Kidney (tissue), 14 donors: ENCODE measurements around the gene RNF149. TPM values are rescaled to one million over a fixed set of nuclear protein-coding genes. Genes with fewer than 3 reads are reported as not detected.
"Not testable (repeated sequence)": the region's sequence is repeated elsewhere in the genome, so short reads cannot be mapped to it uniquely, and the experiment has no call there.

Experiments
- DNase-seq, 5 donors: peaks; one replicate each; pipeline ENCODE4 v3.0.0-alpha.2; 2013 to 2020
- FAIRE-seq: peaks from 2 replicates; lab custom pipeline; 2012; peaks lifted over from hg19 to GRCh38; lab: Jason Lieb, UNC
- H3K27ac ChIP-seq, 2 donors: one replicate each; pipeline ENCODE4 v1.7.0; 2013; ENCODE audit warnings: low read depth in 2 of 2, low read length in 2 of 2, inconsistent platforms in 1 of 2
- H3K27me3 ChIP-seq: one replicate; pipeline ENCODE4 v1.7.1; 2013; ENCODE audit warnings: low read length, inconsistent platforms; ENCODE audit not compliant: control insufficient read depth, insufficient read depth
- H3K36me3 ChIP-seq, 3 donors: one replicate each; pipeline versions ENCODE4 v1.7.0 to v1.7.1; 2013; ENCODE audit warnings: low read length in 3 of 3, control low read depth in 1 of 3, inconsistent platforms in 1 of 3; ENCODE audit not compliant: insufficient read depth in 3 of 3, control insufficient read depth in 2 of 3
- H3K4me1 ChIP-seq, 3 donors: one replicate each; pipeline versions ENCODE4 v1.7.0 to v1.7.1; 2013; ENCODE audit warnings: low read length in 3 of 3, inconsistent platforms in 1 of 3, low read depth in 1 of 3; ENCODE audit not compliant: control insufficient read depth in 2 of 3, insufficient read depth in 2 of 3
- H3K4me3 ChIP-seq, 3 donors: one replicate each; pipeline versions ENCODE4 v1.7.0 to v1.8.1; 2013; ENCODE audit warnings: low read length in 3 of 3, control low read depth in 1 of 3, inconsistent platforms in 1 of 3
- H3K9ac ChIP-seq, 3 donors: one replicate each; pipeline versions ENCODE4 v1.7.0 to v1.7.1; 2013; ENCODE audit warnings: low read length in 3 of 3, control low read depth in 1 of 3, inconsistent platforms in 1 of 3
- H3K9me3 ChIP-seq, 3 donors: one replicate each; pipeline versions ENCODE4 v1.7.0 to v1.7.1; 2013; ENCODE audit warnings: low read length in 3 of 3, control low read depth in 1 of 3, inconsistent platforms in 1 of 3; ENCODE audit not compliant: control insufficient read depth in 2 of 3, insufficient read depth in 1 of 3
- intact Hi-C: fragments of 100-400 bp; cut with DNase I; formaldehyde crosslinking; loops from one replicate; pipeline ENCODE4 v1.11.1; 2022
- polyA plus RNA-seq: library from polyadenylated mRNA; stranded (reverse); fragments of 350-450 nt; fragmentation: Illumina TruSeq; extraction: RNeasy Lipid Tissue Mini Kit (QIAGEN cat#74804); gene quantifications from one replicate; pipeline ENCODE4 v1.2.3, GENCODE V29; 2014; ENCODE audit warnings: low read depth, low replicate concordance; ENCODE audit not compliant: insufficient read depth
- total RNA-seq: library from RNA; stranded (reverse); fragmentation: NEBNext Ultra II Directional; extraction: Animal tissue kit (Norgen Biotek cat#: 25700); gene quantifications from one replicate; pipeline ENCODE4 v1.2.1, GENCODE V29; 2021
- TF ChIP-seq, protein P1 (sequence below): IDR thresholded peaks from 3 replicates; pipeline ENCODE4 v1.5.1; 2012; ENCODE audit warnings: mild to moderate bottlenecking, moderate library complexity, borderline replicate concordance; ENCODE audit not compliant: insufficient read depth; ENCODE audit errors: extremely low read depth
- donor health status: control.
- donor health status: control.
- donor health status: control.
- donor health status: control.
- donor health status: control.
- donor health status: DM: yes; HTN: yes; CAD: no.
- donor health status: Normal renal cell carcinoma (clear cell type).

RNF149 gene
- total and polyA plus RNA-seq, 2 donors from 2014 or later = 30.1 to 75.8 TPM

DNA sequence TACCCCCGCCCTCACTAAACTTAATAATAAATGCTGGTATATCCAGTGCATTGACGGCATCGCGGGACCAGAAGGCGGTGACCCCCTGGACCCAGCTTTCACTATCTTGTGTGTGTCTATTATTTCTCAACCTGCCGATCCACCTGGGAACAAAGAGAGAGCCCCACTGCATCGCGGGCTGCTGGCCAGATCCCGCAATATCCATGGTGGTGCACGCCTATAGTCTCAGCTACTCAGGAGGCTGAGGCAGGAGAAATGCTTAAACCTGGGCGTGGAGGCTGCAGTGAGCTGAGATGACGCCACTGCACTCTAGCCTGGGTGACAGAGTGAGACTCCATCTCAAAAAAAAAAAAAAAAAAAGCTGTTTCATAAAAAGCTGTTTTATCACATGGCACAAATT is 63.6 kb downstream of the RNF149 start:
- H3K4me1 ChIP-seq, H3K9me3 ChIP-seq, H3K36me3 ChIP-seq, H3K27me3 ChIP-seq, H3K9ac ChIP-seq, H3K4me3 ChIP-seq, DNase-seq, H3K27ac ChIP-seq, intact Hi-C loops, FAIRE-seq: not testable (repeated sequence)

DNA sequence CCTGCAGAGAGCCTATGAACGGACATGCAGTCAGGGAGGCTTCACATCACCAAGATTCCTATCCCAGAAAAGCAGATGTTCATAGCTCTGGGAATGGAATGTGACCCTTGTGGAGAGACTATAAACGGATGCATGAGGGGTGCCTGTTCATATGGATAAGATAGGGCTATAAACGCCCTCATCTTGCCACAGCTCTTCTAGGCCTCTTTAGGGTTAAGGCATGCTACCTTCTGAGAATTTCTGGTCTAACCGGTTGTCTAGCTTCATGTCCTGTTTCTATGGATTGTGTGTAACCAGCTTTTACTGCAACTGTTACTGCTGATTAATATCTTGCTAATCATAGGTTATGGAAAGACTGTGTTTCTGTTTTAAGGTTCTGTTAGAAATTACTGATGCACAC is 64.1 kb downstream of the RNF149 start:
- H3K4me1 ChIP-seq, intact Hi-C loops: not testable (repeated sequence)

DNA sequence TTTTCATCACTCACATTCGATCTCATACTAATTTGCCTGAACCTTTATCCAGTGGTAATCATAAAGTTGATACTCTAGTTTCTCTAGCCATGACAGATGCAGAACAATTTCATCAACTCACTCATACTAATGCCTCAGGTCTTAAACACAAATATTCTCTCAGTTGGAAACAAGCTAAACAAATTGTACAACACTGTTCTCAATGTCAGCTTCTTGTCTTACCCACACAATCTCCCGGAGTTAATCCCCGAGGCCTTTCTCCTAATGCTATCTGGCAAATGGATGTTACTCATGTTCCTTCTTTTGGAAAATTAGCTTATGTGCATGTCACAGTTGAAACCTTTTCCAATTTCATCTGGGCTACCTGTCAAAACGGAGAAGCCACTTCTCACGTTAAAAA is 67.3 kb downstream of the RNF149 start:
- peaks cover 2 to 12% (median 4%) of the 10 kb centered on the region in 3 donors for H3K4me1 ChIP-seq
- TF ChIP-seq, protein P1, sequence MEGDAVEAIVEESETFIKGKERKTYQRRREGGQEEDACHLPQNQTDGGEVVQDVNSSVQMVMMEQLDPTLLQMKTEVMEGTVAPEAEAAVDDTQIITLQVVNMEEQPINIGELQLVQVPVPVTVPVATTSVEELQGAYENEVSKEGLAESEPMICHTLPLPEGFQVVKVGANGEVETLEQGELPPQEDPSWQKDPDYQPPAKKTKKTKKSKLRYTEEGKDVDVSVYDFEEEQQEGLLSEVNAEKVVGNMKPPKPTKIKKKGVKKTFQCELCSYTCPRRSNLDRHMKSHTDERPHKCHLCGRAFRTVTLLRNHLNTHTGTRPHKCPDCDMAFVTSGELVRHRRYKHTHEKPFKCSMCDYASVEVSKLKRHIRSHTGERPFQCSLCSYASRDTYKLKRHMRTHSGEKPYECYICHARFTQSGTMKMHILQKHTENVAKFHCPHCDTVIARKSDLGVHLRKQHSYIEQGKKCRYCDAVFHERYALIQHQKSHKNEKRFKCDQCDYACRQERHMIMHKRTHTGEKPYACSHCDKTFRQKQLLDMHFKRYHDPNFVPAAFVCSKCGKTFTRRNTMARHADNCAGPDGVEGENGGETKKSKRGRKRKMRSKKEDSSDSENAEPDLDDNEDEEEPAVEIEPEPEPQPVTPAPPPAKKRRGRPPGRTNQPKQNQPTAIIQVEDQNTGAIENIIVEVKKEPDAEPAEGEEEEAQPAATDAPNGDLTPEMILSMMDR = no peak
- H3K27ac ChIP-seq = peak overlapping the region in 1 of 2 donors; percentile 37
- H3K27me3 ChIP-seq = no peaks in the 10 kb centered on the region
- DNase-seq = no peak
- H3K36me3 ChIP-seq = no peaks in the 10 kb centered on the region
- no peak for FAIRE-seq
- H3K9me3 ChIP-seq = no peaks in the 10 kb centered on the region
- H3K4me3 ChIP-seq = no peak overlapping the region
- intact Hi-C loops = no loop called here
- no peak overlapping the region for H3K9ac ChIP-seq

More for the DNA sequence above, 64.1 kb downstream of the RNF149 start:
- FAIRE-seq, H3K36me3 ChIP-seq, DNase-seq, H3K27me3 ChIP-seq, H3K4me3 ChIP-seq, H3K27ac ChIP-seq, H3K9ac ChIP-seq, H3K9me3 ChIP-seq: not testable (repeated sequence)

DNA sequence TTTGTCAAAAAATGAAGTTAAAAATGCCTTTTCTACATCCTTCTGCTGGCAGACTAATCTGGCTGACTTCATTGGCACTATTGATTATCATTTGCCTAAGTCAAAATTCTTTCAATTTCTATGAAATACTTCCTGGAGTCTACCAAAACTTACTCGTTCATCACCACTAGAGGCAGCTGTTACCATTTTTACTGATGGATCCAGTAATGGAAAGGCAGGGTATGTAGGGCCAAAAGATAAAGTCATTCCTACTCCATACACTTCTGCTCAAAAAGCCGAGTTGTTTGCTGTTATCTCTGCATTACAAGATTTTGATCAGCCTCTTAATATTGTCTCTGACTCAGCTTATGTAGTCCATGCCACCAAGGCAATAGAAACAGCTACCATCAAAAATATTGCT is 67.8 kb downstream of the RNF149 start:
- peaks cover 2 to 12% (median 4%) of the 10 kb centered on the region in 3 donors for H3K4me1 ChIP-seq
- H3K27me3 ChIP-seq, H3K4me3 ChIP-seq, FAIRE-seq, H3K36me3 ChIP-seq, intact Hi-C loops, H3K9me3 ChIP-seq, H3K9ac ChIP-seq: not testable (repeated sequence)
- TF ChIP-seq, protein P1 = peak; percentile 45
- peak overlapping the region in 1 of 2 donors; percentile 37 for H3K27ac ChIP-seq
- peak in 1 of 5 donors; percentile 26 for DNase-seq

DNA sequence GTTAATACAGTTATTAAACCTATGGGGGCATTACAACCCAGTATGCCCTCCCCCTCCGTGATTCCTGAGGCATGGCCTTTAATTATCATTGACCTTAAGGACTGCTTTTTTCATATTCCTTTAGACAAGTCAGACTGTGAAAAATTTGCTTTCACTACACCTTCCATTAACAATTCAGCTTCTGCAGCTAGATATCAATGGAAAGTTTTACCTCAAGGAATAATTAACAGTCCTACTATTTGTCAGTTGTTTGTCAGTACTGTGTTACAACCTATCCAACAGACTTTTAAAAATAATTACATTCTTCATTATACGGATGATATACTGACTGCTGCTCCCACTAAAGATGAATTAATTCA is 68.8 kb downstream of the RNF149 start:
- H3K27me3 ChIP-seq, H3K36me3 ChIP-seq, FAIRE-seq, intact Hi-C loops, DNase-seq, H3K9ac ChIP-seq, H3K9me3 ChIP-seq: not testable (repeated sequence)
- Histone ChIP-seq H3K4me1 (peaks cover 2 to 13% (median 4%) of the 10 kb centered on the region in 3 donors), H3K4me3 (peak overlapping the region; percentile 17 to 52 (median 50)), H3K27ac (peak overlapping the region; percentile 65 to 82)
